ENCODE measurements around the gene SGMS1. TPM values are rescaled to one million over a fixed set of nuclear protein-coding genes. Genes with fewer than 3 reads are reported as not detected.

Gene SGMS1
- total RNA-seq, 1 experiment from 2014 or later: 20.4 TPM

DNA sequence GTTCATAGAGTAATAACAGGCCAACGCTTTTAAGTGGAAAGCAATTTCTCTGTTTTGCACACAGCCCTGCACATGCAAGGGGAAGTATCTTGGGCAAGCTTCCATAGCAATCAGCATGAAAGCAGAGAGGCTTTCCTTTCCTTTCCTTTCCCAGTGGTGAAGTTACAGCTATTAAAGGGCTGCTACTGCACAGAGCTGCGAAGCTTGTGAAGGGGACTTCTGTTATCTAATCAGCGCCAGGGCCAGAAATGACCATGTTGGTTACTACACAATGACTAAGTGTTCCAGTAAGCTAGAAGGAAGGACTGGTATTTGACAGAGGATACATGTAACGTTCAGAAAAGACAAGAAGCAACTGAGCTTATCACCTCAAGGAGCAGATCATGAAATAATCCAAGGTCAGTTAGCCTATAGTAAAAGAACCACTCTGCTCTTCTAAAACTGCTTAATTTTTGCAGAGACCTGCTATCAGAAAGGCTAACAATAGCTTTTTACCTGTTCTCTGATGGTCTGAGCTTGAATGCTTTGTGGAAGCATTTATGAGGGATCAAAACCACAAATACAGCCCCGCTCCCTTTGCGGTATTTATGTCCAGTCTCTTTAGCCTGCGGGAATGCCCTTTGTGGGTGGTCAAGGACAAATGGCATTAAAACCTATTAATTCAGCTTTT is 45.9 kb downstream of the SGMS1 start:
- Histone ChIP-seq H3K4me1 (ENCODE audit: insufficient read depth, low read length) (peaks cover 15% of the 10 kb centered on the region), H4K5ac (ENCODE audit: insufficient read length, low read depth, low read length) (no peak overlapping the region), H3K4me2 (ENCODE audit: insufficient read depth, insufficient read length, low read length) (no peak overlapping the region), H2BK12ac (ENCODE audit: insufficient read length, low read depth, low read length) (no peak overlapping the region), H3K27me3 (ENCODE audit: insufficient read depth, low read length) (no peaks in the 10 kb centered on the region), H4K91ac (ENCODE audit: insufficient read length, low read depth, low read length) (no peak overlapping the region), H4K8ac (replicated peaks; ENCODE audit: insufficient read length, low read depth, low read length) (no peak overlapping the region), H3K23me2 (ENCODE audit: insufficient read length, low read depth, low read length, poor library complexity, severe bottlenecking) (no peaks in the 10 kb centered on the region), H2BK5ac (ENCODE audit: insufficient read length, low read length) (no peak overlapping the region), H3K14ac (ENCODE audit: insufficient read depth, low read length) (no peak overlapping the region), H3K56ac (ENCODE audit: insufficient read length, low read depth, low read length) (no peak overlapping the region), H3K9ac (ENCODE audit: extremely low read depth, insufficient read length, low read length) (no peak overlapping the region), H2BK20ac (ENCODE audit: low read depth, low read length, poor library complexity, severe bottlenecking) (no peak overlapping the region), H2AK5ac (ENCODE audit: insufficient read length, low read length) (no peak overlapping the region), H2AFZ (ENCODE audit: low read length) (no peak overlapping the region), H3K27ac (ENCODE audit: insufficient read length, low read depth, low read length) (no peak overlapping the region), H2BK120ac (ENCODE audit: low read depth, low read length, poor library complexity, severe bottlenecking) (no peak overlapping the region), H3K9me3 (ENCODE audit: control insufficient read depth, low read depth, low read length) (no peaks in the 10 kb centered on the region), H3K79me1 (ENCODE audit: insufficient read depth, low read depth, low read length, poor library complexity, severe bottlenecking) (peaks cover 2% of the 10 kb centered on the region), H3K4ac (ENCODE audit: low read depth, low read length) (no peak overlapping the region), H2BK15ac (ENCODE audit: low read depth, low read length) (no peak overlapping the region), H3K79me2 (ENCODE audit: insufficient read depth, low read length) (peaks cover 6% of the 10 kb centered on the region; the same call in 1 of the 2 replicates), H3K23ac (ENCODE audit: insufficient read length, low read depth, low read length) (no peak overlapping the region), H4K20me1 (ENCODE audit: control insufficient read depth, insufficient read depth, insufficient read length) (no peaks in the 10 kb centered on the region), H3K18ac (ENCODE audit: insufficient read length, low read depth, low read length) (no peak overlapping the region), H3T11ph (ENCODE audit: low read length) (no peak overlapping the region)
- no peak for DNase-seq
- no CpG with 5 or more reads among the region's 7 CpGs for WGBS (ENCODE audit: extremely low coverage, insufficient read length, low lambda C conversion rate)
- H3K4me3 Mint-ChIP-seq: no peak overlapping the region
- no peaks in the 10 kb centered on the region for H3K27me3 Mint-ChIP-seq (ENCODE audit: low read depth)
- H3K27ac Mint-ChIP-seq: no peak overlapping the region
- peaks cover 66 to 74% of the 10 kb centered on the region in 2 experiments for H3K4me1 Mint-ChIP-seq
- TF ChIP-seq CTCF (conservative IDR thresholded peaks at IDR 0.05): no peak
- H3K36me3 Mint-ChIP-seq (ENCODE audit: insufficient read depth in 1 of 3, low read depth in 3 of 3): peaks cover 0 to 7% (median 4%) of the 10 kb centered on the region in 3 experiments; a peak in 4 of 7 replicates
- H3K9me3 Mint-ChIP-seq: no peaks in the 10 kb centered on the region
